VCaP (cell line): Measurements from ENCODE around the gene GPR78.

Source experiments
- H3K27ac ChIP-seq: fragments of 450-650 bp; 2 replicates; pipeline ENCODE4 v1.5.1; 2017
- CTCF ChIP-seq: fragments of 450-650 bp; conservative IDR thresholded peaks from 2 replicates; pipeline ENCODE4 v1.5.1; 2017; ENCODE audit warnings: mild to moderate bottlenecking, moderate library complexity

GPR78 gene

GRCh38 chr4:8612646-8613045 lies 32.5 kb downstream of the GPR78 start:
- no peak for TF ChIP-seq CTCF
- no peak overlapping the region for H3K27ac ChIP-seq

GRCh38 chr4:8613421-8614364 lies 33.5 kb downstream of the GPR78 start:
- TF ChIP-seq CTCF: no peak
- no peak overlapping the region for H3K27ac ChIP-seq

GRCh38 chr4:8614365-8615193 lies 34.4 kb downstream of the GPR78 start:
- TF ChIP-seq CTCF: no peak
- H3K27ac ChIP-seq: no peak overlapping the region

- no peak for TF ChIP-seq CTCF
- no peak overlapping the region for H3K27ac ChIP-seq
These were observed 35.2 kb downstream of the GPR78 start for GRCh38 chr4:8615366-8615765.

GRCh38 chr4:8615921-8616787 lies 36.0 kb downstream of the GPR78 start:
- no peak for TF ChIP-seq CTCF
- no peak overlapping the region for H3K27ac ChIP-seq

GRCh38 chr4:8616831-8617230 lies 36.6 kb downstream of the GPR78 start:
- H3K27ac ChIP-seq: no peak overlapping the region
- no peak for TF ChIP-seq CTCF
